PC-9 (cell line): ENCODE results near the gene NBEAL2. TPM values are rescaled to one million over a fixed set of nuclear protein-coding genes. Genes with fewer than 3 reads are reported as not detected.

Experiments used
- BruUV-seq: library from RNA; stranded (reverse); fragments of 400-500 nt; replicated peaks from 2 replicates; lab custom pipeline; 2021; lab: Mats Ljungman, UMichigan
- CTCF ChIA-PET: fragments of 300-600 bp; sonication (Branson Sonifier 250); formaldehyde crosslinking; loops from one replicate; lab custom pipeline; 2022; ENCODE audit warnings: antibody characterized with exemption; lab: Charles Lee
- POLR2A ChIA-PET: fragments of 300-600 bp; sonication (Branson Sonifier 250); formaldehyde crosslinking; loops from one replicate; lab custom pipeline; 2022; ENCODE audit warnings: antibody characterized with exemption; ENCODE audit not compliant: unreplicated experiment; lab: Charles Lee
- DNase-seq, 2 experiments: peaks; one replicate each; pipeline versions ENCODE4 v3.0.0 to v3.0.0-alpha.2; 2015 to 2022; ENCODE audit warnings: mixed read lengths in 1 of 2
- H2AFZ ChIP-seq: fragments of 200-600 bp; sonication (generic); 2 replicates; pipeline ENCODE4 v1.8.1; 2017; ENCODE audit warnings: antibody characterized with exemption
- H3F3A ChIP-seq: fragments of 200-600 bp; sonication (generic); 2 replicates; pipeline ENCODE4 v1.8.1; 2017; ENCODE audit warnings: antibody characterized with exemption, mild to moderate bottlenecking, low read depth; ENCODE audit not compliant: insufficient read depth
- H3K27ac ChIP-seq: fragments of 200-600 bp; sonication (generic); 2 replicates; pipeline ENCODE4 v1.6.1; 2016; ENCODE audit warnings: mixed run types
- H3K27me3 ChIP-seq: fragments of 200-600 bp; sonication (generic); 2 replicates; pipeline ENCODE4 v1.6.1; 2016; ENCODE audit warnings: low read depth, mixed run types; ENCODE audit not compliant: insufficient read depth
- H3K36me3 ChIP-seq: fragments of 200-600 bp; sonication (generic); 2 replicates; pipeline ENCODE4 v1.6.1; 2016; ENCODE audit warnings: low read depth, mixed run types
- H3K4me1 ChIP-seq: fragments of 200-600 bp; sonication (generic); replicated peaks from 2 replicates; pipeline ENCODE4 v1.6.1; 2016; ENCODE audit warnings: mixed run types; ENCODE audit not compliant: insufficient read depth
- H3K4me2 ChIP-seq: fragments of 200-600 bp; sonication (generic); 2 replicates; pipeline ENCODE4 v1.6.1; 2017; ENCODE audit warnings: mixed run types
- H3K4me3 ChIP-seq: fragments of 200-600 bp; sonication (generic); 2 replicates; pipeline ENCODE4 v1.6.1; 2016; ENCODE audit warnings: mixed run types
- H3K79me2 ChIP-seq: fragments of 200-600 bp; sonication (generic); 2 replicates; pipeline ENCODE4 v1.6.1; 2017; ENCODE audit warnings: low read depth, mixed run types
- H3K9me2 ChIP-seq: fragments of 200-600 bp; sonication (generic); 2 replicates; pipeline ENCODE4 v1.8.1; 2017; ENCODE audit warnings: mild to moderate bottlenecking; ENCODE audit not compliant: insufficient read depth
- H3K9me3 ChIP-seq: fragments of 200-600 bp; sonication (generic); 2 replicates; pipeline ENCODE4 v1.8.1; 2016; ENCODE audit warnings: low read depth; ENCODE audit not compliant: insufficient read depth
- H4K20me1 ChIP-seq: fragments of 200-600 bp; sonication (generic); 2 replicates; pipeline ENCODE4 v1.8.1; 2017; ENCODE audit not compliant: insufficient read depth
- CTCF ChIP-seq: fragments of 200-600 bp; sonication (generic); conservative IDR thresholded peaks from 2 replicates; pipeline ENCODE4 v1.6.1; 2017; ENCODE audit warnings: mixed run types, antibody characterized with exemption, mild to moderate bottlenecking, moderate library complexity
- EZH2 ChIP-seq: fragments of 200-600 bp; sonication (generic); IDR thresholded peaks from 2 replicates; pipeline ENCODE4 v1.8.0; 2017; ENCODE audit warnings: antibody characterized with exemption, low read depth
- intact Hi-C: fragments of 100-400 bp; cut with micrococcal nuclease; formaldehyde crosslinking; loops from one replicate; pipeline ENCODE4 v1.10.0; 2022; ENCODE audit not compliant: unreplicated experiment
- total RNA-seq: library from RNA; stranded (reverse); gene quantifications from 2 replicates; pipeline ENCODE4 v1.2.3, GENCODE V29; 2021

NBEAL2 gene
- total RNA-seq, 1 experiment from 2014 or later, result 81.0 TPM

DNA sequence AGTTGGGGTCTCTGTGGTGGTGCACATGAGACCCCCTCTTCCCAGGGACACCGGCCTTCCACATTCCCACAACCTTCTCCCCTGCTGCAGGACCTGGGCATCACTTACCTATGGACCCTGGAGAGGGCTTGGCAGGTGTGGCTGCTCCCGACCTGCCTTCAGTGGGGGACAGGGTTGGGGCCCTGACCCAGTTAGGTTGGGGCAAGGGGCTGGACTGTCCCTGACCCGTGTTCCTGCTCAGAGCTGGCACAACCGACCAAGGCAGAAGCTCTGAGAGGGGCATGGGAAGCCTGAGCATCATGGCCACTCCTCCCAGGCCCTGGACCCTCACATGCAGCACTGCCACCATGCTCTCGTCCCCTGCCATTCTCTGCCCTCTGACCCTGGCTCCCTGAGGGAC lies 6.1 kb downstream of the NBEAL2 start:
- TF ChIP-seq EZH2 (no peak), CTCF (no peak)
- no peaks in the 10 kb centered on the region for H3K9me2 ChIP-seq
- no peaks in the 10 kb centered on the region for H4K20me1 ChIP-seq
- H3K27ac ChIP-seq, result no peak overlapping the region
- no TSS peak for BruUV-seq
- H3K4me2 ChIP-seq, result no peak overlapping the region
- no peaks in the 10 kb centered on the region for H3K9me3 ChIP-seq
- peaks cover 7% of the 10 kb centered on the region; the same call in 1 of the 2 replicates for H3F3A ChIP-seq
- no peaks in the 10 kb centered on the region for H3K36me3 ChIP-seq
- no peak overlapping the region for H3K4me3 ChIP-seq
- CTCF ChIA-PET, result no interaction called here
- DNase-seq, result no peak
- H3K79me2 ChIP-seq, result peaks cover 9% of the 10 kb centered on the region
- intact Hi-C loops, result no loop called here
- no peaks in the 10 kb centered on the region for H3K27me3 ChIP-seq
- POLR2A ChIA-PET, result no interaction called here
- no peak overlapping the region for H2AFZ ChIP-seq
- H3K4me1 ChIP-seq, result peaks cover 24% of the 10 kb centered on the region

DNA sequence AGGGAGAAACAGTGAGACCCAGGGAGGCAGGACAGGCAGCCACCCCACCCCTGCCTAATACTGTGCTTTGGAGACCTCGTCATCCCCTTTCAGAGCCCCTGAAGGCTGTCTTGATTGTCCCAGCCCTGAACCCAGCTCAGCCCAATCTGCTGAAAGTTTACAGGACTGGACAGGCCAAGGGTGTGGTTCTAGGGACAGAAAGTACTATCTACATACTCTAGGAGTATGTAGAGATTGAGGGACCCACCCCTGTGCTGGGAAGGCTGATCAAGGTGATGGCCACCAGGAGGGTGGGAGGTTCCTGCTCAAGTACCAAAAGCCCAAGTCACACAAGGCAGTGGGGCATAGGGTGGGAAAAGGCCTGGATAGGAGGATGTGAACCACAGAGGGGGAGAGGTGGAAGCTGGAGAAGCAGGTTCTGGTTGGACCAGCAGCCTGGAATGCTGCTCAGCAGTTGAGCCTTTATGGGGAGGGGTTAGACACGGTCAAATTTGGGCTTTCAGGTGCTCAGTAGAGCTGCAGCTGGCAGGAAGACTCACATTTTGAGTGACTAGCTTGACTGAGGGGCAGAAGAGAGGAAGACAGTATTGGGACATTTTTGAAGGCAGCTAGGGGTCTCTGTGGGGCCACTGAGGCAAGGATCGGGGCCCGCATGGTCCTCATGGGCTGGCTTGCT lies 6.7 kb downstream of the NBEAL2 start:
- no peak for DNase-seq
- no TSS peak for BruUV-seq
- H3K27me3 ChIP-seq, result no peaks in the 10 kb centered on the region
- H3F3A ChIP-seq, result peaks cover 4% of the 10 kb centered on the region; the same call in 1 of the 2 replicates
- TF ChIP-seq EZH2 (no peak), CTCF (no peak)
- H3K36me3 ChIP-seq, result no peaks in the 10 kb centered on the region
- H3K4me1 ChIP-seq, result peaks cover 19% of the 10 kb centered on the region
- no peak overlapping the region for H3K27ac ChIP-seq
- no peak overlapping the region for H2AFZ ChIP-seq
- CTCF ChIA-PET, result no interaction called here
- H3K79me2 ChIP-seq, result peaks cover 4% of the 10 kb centered on the region; the same call in 1 of the 2 replicates
- H3K4me3 ChIP-seq, result no peak overlapping the region
- POLR2A ChIA-PET, result no interaction called here
- H4K20me1 ChIP-seq, result no peaks in the 10 kb centered on the region
- no peaks in the 10 kb centered on the region for H3K9me3 ChIP-seq
- intact Hi-C loops, result no loop called here
- no peaks in the 10 kb centered on the region for H3K9me2 ChIP-seq
- H3K4me2 ChIP-seq, result no peak overlapping the region

DNA sequence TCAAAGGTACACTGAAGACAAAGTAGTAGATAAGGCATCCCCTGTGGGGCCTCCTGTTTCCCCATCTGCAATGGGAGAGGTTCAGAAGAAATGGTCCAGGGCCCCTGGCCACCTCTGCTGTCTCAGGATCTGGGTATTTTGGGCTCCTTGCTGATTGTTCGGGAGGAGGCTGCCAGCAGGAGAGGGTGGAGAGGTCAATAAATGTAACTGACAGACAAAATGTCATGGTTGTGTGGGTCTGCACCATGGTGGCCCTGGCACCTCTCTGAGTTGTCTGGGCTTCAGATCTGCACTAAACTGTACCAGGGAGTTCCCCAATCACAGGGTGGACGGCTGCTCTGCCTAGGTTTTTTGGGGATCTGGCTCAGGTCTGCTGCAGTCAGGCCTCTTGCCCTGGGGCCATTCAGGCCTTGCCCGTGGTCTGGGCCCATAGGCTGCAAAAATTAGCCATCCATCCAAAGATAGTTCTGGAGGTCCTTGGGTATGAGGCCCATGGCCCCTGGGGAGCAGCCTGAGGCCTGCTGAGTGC lies 7.4 kb downstream of the NBEAL2 start:
- Histone ChIP-seq H3K27ac (no peak overlapping the region), H3F3A (no peaks in the 10 kb centered on the region; the same call in 1 of the 2 replicates), H3K9me2 (no peaks in the 10 kb centered on the region), H3K4me1 (peaks cover 13% of the 10 kb centered on the region), H3K27me3 (no peaks in the 10 kb centered on the region), H3K36me3 (no peaks in the 10 kb centered on the region), H4K20me1 (no peaks in the 10 kb centered on the region), H3K79me2 (no peaks in the 10 kb centered on the region), H2AFZ (no peak overlapping the region), H3K4me2 (no peak overlapping the region), H3K4me3 (no peak overlapping the region), H3K9me3 (no peaks in the 10 kb centered on the region)
- no TSS peak for BruUV-seq
- ChIA-PET POLR2A (interaction anchor here (0.6 to 0.7 kb wide), 3 partner anchors 56 to 901 kb away, joined by 3 to 4 read pairs (median 4); partner anchors contain the start of gene PTPN23), CTCF (no interaction called here)
- TF ChIP-seq EZH2, result no peak
- TF ChIP-seq CTCF, result no peak
- no peak for DNase-seq
- intact Hi-C loops, result no loop called here
